ENCODE measurements around the gene ZNF813.
"Not testable (repeated sequence)": the region's sequence is repeated elsewhere in the genome, so short reads cannot be mapped to it uniquely, and the experiment has no call there.

ZNF813 gene

GRCh38 chr19:53467485-53468262 is at the start of gene ZNF813:
TSS of gene ZNF813 (plus strand) at chr19:53467733. CDS start at chr19:53483823, 16,090 bp downstream.
- DNase-seq: peak; percentile 98 to 99

DNA sequence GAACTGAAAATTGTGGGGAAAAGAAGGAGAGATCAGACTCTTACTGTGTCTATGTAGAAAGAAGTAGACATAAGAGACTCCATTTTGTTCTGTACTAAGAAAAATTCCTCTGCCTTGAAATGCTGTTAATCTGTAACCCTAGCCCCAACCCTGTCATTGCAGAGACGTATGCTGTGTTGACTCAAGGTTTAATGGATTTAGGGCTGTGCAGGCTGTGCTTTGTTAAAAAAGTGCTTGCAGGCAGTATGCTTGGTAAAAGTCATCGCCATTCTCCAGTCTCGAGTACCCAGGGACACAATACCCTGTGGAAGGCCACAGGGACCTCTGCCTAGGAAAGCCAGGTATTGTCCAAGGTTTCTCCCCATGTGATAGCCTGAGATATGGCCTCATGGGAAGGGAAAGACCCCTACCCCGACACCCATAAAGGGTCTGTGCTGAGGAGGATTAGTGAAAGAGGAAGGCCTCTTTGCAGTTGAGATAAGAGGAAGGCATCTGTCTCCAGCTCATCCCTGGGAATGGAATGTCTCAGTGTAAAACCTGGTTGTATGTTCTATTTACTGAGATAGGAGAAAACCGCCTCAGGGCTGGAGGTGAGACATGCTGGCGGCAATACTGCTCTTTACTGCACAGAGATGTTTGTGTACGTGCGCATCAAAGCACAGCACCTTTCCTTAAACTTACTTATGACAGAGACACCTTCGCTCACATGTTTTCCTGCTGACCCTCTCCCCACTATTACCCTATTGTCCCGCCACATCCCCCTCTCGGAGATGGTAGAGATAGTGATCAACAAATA is 46.8 kb upstream of the ZNF813 start:
- not testable (repeated sequence) for DNase-seq

- no peak for DNase-seq
These were observed 45.0 kb upstream of the ZNF813 start for GRCh38 chr19:53422551-53422950.

GRCh38 chr19:53423074-53423473 is 44.5 kb upstream of the ZNF813 start:
- not testable (repeated sequence) for DNase-seq

- not testable (repeated sequence) for DNase-seq
These were observed 43.9 kb upstream of the ZNF813 start for GRCh38 chr19:53423680-53424079.

- DNase-seq: peak; percentile 58 to 76
These were observed 42.5 kb upstream of the ZNF813 start for GRCh38 chr19:53424968-53425597.

- DNase-seq: peak; percentile 99
These were observed 36.0 kb upstream of the ZNF813 start, which contains the start of gene ZNF761 for GRCh38 chr19:53431399-53432087. TSS of gene ZNF761 (plus strand) at chr19:53431984. CDS start at chr19:53447269, 15,285 bp downstream.

DNA sequence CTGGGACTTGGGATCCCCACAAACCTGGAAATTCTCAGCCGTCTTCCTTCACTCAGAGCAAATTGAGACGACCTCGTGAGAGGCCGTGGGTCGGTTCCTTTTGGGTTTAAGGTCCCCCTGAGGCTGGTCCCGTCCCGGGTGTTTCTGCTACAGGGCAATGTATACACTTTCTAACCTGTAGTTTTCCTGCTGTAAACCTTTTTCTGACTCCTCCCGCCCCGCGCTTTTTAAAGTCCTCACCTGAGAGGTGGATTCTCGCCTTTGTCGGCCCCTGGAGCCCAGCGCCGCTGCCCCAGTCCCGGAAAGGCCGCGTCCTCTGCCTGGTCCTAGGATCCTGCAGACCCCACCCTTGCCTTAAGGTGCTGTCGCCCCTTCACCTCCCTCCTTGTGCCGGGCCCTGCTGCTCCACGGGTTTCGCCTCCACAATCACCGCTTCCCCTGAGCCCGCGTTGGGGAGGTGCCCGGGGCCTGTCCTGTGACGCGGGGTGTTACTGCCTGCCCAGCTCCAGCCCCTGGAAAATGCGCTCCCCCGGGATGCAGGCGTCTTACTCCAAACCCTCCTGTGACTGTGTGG is 35.4 kb upstream of the ZNF813 start:
- DNase-seq: peak; percentile 45 to 54

DNA sequence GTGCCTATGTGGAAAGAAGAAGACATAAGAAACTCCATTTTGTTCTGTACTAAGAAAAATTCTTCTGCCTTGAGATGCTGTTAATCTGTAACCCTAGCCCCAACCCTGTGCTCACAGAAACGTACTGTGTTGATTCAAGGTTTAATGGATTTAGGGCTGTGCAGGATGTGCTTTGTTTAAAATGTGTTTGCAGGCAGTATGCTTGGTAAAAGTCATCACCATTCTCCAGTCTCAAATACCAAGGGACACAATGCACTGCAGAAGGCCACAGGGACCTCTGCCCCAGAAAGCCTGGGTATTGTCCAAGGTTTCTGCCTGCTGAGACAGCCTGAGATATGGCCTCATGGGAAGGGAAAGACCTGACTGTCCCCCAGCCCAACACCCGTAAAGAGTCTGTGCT is 23.7 kb upstream of the ZNF813 start:
- DNase-seq: not testable (repeated sequence)

DNA sequence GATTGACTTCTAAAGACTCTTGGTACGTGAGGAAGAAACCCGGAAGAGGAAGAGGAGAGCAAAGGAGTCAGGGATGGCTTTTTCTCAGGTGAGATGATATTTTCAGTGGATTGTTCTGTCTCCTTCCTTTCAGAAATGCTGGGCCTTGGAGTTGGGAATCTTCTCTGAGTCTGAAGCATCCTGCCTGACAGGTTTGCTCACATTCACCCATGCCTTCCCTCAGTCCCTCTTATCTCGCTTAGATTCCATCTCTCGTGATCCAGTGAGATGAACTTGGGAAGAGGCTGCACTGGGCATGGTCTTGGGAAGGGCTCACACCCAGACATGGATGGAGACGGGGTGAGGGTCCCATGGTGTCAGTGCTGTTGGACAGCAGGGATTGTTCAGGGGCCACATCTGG is 20.3 kb upstream of the ZNF813 start:
- DNase-seq: not testable (repeated sequence)

- DNase-seq: no peak
These were observed 11.7 kb upstream of the ZNF813 start for GRCh38 chr19:53455828-53456227.

- DNase-seq: not testable (repeated sequence)
These were observed 7.3 kb upstream of the ZNF813 start for GRCh38 chr19:53460131-53460721.

GRCh38 chr19:53461866-53462265 is 5.7 kb upstream of the ZNF813 start:
- DNase-seq: no peak

GRCh38 chr19:53462861-53463260 is 4.7 kb upstream of the ZNF813 start:
- DNase-seq: no peak

GRCh38 chr19:53463263-53463662 is 4.3 kb upstream of the ZNF813 start:
- DNase-seq: peak in 1 of 2 experiments; percentile 29

GRCh38 chr19:53466726-53467484 is 628 bp upstream of the ZNF813 start:
- no peak for DNase-seq

- not testable (repeated sequence) for DNase-seq
These were observed 1.1 kb downstream of the ZNF813 start for GRCh38 chr19:53468628-53469027.

DNA sequence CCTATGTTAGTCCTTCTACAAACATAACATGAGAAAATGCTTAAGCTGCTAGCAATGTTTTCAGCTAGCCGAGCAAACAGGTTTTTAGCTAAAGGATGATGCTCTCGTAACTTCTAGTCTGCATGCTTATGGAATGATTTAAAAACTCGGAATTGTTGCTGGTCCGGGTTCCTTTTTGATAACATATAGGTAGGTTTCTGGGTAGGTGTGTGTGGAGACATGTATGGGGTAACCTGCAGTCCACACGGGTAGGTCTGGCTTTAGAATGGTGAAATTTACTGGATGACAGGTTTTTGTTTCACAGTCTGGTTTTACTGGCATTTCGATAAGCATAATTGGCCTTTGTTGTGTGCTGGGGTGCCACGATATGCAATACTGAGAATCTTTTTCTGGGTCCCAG is 4.4 kb downstream of the ZNF813 start:
- DNase-seq: no peak

DNA sequence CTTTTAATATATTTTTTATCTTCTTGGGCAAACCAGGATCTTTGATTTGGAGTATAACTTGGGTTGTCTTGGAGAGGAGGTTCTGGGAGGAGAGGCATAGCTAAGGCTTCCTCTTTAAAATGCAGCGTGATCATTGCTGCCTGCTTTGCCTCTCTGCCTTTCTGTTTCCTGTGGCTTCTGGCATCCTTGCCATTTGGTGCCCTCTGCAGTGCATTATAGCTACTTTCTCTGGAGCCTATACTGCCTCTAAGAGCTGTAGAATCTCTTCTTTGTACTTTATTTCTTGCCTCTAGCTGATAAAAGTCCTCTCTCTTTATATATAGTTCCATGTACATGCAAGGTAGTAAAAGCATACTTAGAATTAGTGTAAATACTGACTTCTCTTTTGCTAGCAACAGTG is 7.3 kb downstream of the ZNF813 start:
- DNase-seq: not testable (repeated sequence)

DNA sequence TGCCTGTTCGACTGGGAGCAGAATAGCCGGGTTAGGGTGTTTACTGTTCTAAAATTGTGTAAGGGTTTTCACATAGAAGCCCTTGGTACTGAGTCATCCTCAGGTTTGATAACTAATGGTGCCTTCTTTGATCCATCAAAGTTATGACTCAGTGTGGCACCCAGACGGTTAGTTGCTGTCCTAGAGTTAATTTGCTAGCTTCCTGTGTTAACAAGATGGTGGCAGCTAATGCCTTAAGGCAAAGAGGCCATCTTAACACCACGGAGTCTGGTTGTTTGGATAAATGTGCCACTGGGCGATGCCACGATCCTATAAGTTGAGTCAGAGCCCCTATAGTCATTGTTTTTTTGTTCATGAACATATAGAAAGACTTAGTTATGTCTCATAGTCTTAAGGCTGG is 7.9 kb downstream of the ZNF813 start:
- not testable (repeated sequence) for DNase-seq

GRCh38 chr19:53483751-53484150 is 16.2 kb downstream of the ZNF813 start:
- not testable (repeated sequence) for DNase-seq

Data from activated T-cell treated with anti-CD3 and anti-CD28 coated beads, Interleukin-2, amount 50 U/mL, for 48 hours (primary cell).